IPS-18c (cell line): Measurements from ENCODE around the gene GALR1.

Experiments used
- H3K4me3 ChIP-seq: 2 replicates; pipeline ENCODE4 v1.7.0; 2013; ENCODE audit warnings: low read depth, mild to moderate bottlenecking, low read length, moderate library complexity; ENCODE audit not compliant: insufficient read depth
- H3K9me3 ChIP-seq: one replicate; pipeline ENCODE4 v1.6.1; 2013; ENCODE audit warnings: mild to moderate bottlenecking, low read length, moderate library complexity; ENCODE audit not compliant: control insufficient read depth, insufficient read depth

Gene GALR1, protein sequence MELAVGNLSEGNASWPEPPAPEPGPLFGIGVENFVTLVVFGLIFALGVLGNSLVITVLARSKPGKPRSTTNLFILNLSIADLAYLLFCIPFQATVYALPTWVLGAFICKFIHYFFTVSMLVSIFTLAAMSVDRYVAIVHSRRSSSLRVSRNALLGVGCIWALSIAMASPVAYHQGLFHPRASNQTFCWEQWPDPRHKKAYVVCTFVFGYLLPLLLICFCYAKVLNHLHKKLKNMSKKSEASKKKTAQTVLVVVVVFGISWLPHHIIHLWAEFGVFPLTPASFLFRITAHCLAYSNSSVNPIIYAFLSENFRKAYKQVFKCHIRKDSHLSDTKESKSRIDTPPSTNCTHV

DNA sequence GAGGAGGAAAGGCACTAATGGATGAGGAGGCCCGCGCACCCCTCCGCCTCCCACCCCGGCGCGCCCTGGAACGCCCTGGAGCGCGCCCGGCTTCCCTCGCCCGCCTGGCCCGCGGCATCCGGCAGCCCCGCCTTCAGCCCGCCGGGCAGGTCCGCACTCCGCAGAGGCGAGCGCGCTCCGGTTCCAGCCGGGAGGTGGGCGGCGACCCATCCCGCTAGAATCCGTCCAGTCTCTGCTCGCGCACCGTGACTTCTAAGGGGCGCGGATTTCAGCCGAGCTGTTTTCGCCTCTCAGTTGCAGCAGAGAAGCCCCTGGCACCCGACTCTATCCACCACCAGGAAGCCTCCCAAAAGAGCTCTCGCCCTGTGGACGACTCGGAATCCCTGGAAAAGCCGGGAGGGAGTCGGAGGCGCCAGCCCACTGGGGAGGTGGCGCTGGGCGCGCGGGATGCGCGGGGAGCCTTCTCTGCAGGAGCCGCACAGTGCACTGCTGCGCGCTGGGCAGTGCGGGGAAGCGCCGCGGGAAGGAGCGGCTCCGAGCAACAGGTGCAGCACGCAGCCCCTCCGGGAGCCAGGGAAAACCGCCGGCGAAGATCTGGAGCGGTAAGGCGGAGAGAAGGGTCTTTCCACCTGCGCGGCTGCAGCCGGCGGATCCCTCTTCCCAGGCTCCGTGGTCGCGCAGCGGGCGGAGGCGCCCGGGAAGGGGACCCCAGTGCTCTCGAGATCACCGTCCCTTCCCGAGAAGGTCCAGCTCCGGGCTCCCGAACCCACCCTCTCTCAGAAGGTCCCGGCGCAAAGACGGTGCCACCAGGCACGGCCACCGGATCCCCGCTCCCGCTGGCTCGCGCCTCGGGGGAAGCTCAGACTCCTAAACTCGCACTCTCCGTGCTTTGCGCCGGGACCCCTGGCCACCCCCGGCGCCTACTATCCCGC is at the start of gene GALR1:
TSS of gene GALR1 (plus strand) at position 280 of the 932 bp plus-strand sequence. CDS start 701 bp downstream, outside the sequence.
- Histone ChIP-seq H3K9me3 (peaks cover 5% of the 10 kb centered on the region), H3K4me3 (peak within 1 kb of the TSS; percentile 63)

DNA sequence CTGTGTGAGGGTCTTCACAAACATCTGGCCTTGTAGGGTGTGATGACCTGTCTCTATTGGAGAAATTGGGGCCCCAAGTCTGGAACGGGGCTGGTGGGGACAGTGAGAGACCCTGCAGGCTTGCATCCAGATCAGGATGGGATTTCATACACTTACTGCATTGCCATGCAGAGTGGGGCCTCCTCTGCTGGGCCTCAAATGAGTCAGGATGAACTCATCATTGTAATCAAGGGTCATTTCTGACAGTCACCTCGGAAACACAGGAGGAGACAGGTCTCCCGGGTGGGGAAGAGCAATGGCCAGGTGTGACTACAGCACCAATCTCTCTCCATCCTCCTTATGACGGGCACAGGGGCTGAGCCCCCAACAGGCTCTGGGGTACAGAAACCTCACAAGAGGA is 48.1 kb upstream of the GALR1 start:
- H3K9me3 ChIP-seq = no peaks in the 10 kb centered on the region

DNA sequence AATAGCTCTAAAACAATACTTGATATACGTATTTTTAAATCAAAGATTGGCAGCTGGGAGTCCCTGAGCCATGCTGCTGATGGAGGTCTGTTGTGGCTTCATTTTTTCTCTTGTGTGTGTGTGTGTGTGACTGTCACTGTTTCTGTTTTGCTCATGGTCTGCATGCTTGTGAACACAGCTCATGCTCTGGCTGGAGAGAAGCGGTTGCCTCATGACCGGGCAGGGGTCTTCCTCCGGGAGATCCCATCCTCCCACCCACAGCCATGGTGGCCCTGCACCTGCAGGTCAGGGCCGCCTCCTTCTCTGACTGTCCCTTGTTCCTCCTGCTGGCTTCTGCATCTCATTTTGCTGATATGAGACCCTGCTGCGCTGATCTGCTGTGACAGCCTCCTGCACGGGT is 47.3 kb upstream of the GALR1 start:
- H3K4me3 ChIP-seq = no peak overlapping the region

More for the DNA sequence above, 48.1 kb upstream of the GALR1 start:
- no peak overlapping the region for H3K4me3 ChIP-seq

DNA sequence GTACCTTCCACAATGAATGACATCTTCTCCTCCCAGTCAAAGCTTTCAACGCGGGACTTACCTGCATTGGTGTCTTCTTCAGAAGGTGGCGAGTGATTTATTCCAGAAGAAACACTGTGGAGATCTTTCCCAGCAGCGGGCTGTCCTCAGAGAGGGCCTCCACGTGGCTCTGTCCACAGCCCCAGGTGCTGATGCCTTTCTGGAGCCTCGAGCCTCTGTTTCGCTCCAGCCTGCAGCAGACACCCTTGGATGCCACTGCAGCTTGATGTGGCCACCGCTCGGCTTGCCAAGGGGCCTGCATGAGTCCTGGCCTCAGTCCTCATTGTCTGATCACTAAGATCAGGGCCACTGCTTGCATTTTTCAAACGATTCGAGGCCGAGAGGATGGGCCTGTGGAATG is 46.6 kb upstream of the GALR1 start:
- H3K9me3 ChIP-seq = no peaks in the 10 kb centered on the region

More for the DNA sequence above, 47.3 kb upstream of the GALR1 start:
- no peaks in the 10 kb centered on the region for H3K9me3 ChIP-seq

DNA sequence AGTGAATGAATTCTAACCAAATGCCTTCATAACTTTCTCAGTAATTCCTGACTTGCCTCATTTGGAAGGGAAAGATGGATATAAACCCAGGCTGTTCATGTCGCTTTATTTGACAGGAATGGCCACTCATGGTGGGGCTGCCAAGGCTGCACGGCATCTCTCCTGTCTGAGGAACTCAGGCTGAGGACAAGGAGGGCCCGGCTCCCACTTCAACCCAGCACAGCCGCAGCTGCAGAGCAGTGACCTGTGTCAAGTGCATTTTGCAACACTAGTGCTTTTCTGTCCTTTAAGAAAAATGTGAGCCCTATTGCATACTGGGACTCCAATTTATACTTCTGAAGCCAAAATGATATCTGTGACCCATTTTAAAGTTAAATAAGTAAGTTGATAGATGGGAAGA is 45.8 kb upstream of the GALR1 start:
- Histone ChIP-seq H3K4me3 (no peak overlapping the region), H3K9me3 (no peaks in the 10 kb centered on the region)

More for the DNA sequence above, 46.6 kb upstream of the GALR1 start:
- H3K4me3 ChIP-seq = no peak overlapping the region

DNA sequence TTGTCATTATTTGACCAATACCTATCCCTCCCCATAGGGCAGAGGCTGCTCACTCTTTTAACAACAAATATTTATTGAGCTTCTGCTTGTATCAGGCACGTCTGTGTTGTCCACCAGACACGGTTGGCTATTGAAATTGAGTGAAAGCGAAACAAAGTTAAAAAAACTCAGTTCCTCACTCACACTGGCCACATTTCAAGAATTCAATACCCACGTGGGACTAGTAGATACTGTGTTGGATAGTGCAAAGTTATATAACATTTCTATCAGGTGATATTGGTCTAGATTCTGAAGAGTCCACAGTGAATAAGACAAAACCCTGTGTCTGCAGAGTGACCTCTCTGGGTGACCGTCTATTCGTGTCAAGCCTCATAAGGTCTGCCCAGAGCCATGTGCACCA is 43.9 kb upstream of the GALR1 start:
- no peaks in the 10 kb centered on the region for H3K9me3 ChIP-seq
- H3K4me3 ChIP-seq = no peak overlapping the region

DNA sequence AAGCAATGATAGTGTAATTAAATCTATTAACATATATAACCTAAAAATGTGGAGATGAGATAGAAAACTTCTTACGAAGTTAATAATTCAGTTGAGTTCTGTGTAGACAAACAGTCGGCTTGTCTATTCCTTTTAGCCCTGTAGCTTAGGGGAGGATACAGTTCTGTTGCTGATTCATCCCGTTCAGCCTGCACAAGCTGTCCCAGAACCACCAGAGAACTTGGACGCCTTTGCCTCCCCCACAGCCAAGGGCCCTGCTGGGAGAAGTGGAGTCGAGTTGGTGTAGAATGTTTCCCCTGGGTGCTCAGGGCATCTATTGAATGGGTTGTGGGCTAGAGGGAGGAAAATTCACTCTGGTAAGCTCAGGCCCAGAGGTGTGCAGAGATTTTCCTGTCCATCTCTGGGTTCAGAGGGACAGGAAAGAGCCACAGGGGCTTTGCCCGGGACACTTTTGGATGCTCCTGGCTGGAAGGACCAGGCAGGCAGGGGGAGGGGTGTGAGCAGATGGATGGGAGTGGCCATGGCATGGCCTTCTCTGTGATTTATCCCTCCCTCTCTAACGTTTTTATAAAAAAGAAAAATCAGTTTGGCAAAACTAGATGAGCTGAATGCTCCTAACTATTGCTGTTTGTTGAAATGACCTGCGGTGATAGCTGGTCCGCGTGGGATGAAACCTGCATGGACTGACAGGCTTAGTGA is 42.8 kb upstream of the GALR1 start:
- Histone ChIP-seq H3K4me3 (no peak overlapping the region), H3K9me3 (no peaks in the 10 kb centered on the region)

DNA sequence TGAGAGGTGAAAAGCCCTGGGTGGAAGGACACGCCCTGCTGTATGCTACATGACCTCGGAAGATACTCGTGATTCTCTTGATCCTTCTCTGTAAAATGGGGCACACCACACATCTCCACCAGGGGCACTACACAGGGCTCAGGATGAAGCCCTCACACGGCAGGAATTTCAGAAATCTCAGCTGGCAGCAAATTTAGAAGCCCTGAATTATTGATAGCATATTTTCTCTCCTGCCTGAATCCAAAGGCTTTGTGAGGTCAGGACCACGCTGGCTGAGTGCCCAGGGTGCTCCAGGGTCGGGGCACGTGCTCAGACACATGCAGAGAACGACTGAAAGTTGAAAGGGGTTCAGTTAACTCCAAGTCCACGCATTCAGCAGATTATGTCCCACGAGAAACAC is 42.1 kb upstream of the GALR1 start:
- Histone ChIP-seq H3K4me3 (no peak overlapping the region), H3K9me3 (no peaks in the 10 kb centered on the region)

DNA sequence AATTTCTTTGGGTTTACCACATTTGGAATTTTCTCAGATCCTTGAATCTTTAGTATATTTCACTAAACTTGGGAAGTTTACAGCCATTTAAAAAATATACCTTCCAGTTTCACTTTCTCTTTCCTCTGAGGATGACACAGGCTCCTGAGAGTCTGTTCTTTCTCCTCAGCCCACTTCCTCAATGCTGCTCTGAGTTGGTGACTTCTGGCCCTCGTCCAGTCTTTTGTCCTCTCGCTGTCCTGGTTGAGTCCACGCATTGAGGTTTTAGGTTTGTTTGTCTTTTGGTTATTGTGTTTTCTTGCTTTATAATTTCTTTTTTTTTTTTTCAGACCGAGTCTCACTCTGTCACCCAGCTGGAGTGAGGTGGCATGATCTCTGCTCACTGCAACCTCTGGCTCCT is 40.7 kb upstream of the GALR1 start:
- Histone ChIP-seq H3K4me3 (no peak overlapping the region), H3K9me3 (no peaks in the 10 kb centered on the region)

DNA sequence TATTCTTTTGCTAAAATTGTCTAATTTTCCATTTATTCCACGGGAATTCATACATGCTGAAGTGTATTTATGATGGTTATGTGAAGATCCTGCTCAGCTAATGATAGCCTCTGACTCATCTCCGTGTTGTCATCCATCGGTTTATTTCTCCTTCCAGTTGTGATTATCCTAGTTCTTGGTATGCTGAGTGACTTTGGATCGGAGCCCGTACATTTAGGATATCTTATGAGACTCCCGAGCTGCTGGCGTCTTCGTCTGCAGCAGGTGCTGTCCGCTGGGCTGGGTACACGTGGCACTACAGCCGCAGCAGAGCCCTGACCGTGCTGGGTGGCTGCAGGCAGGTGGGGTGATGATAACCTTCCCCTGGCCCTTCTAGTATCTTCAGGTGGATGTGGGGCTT is 40.1 kb upstream of the GALR1 start:
- no peaks in the 10 kb centered on the region for H3K9me3 ChIP-seq
- no peak overlapping the region for H3K4me3 ChIP-seq

DNA sequence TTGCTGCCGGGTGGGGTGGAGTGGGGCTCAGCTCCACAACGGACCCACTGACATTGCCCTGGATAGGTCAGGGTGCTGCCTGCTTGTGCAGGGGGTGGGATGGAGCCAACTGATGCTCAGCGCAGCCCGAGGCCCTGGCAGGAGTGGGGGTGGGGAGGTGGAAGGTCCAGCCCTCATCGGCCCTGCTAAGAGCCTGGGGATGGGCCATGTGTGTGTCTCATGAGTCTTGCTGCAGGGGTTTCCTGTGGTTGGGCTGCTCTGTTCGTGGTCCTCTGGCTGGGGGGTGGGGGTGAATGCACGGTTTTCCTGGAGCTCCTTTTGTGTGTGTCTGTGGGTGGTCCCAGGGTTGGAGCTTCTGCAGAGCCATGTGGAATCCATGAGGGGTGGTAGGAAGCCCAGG is 39.4 kb upstream of the GALR1 start:
- Histone ChIP-seq H3K9me3 (no peaks in the 10 kb centered on the region), H3K4me3 (no peak overlapping the region)

DNA sequence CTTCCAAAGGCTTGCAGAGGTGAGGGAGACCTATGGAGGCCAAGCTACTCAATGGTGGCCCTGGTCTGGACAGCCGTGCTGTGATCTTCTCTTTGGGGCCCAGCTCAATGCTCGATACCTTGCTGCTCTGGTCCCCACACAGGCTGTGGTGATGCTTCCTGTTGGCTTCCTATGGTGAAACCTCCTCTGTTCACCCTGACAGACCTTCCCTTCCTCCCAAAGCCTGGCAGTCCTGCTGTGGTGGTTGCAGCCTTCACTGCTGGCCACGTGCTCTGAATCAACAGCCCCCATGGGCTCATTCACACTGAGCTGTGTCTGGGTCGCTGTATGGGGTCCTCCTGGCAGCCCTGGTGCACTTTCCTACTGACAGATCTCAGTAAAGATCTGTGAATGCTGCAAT is 31.0 kb upstream of the GALR1 start:
- H3K4me3 ChIP-seq = no peak overlapping the region

DNA sequence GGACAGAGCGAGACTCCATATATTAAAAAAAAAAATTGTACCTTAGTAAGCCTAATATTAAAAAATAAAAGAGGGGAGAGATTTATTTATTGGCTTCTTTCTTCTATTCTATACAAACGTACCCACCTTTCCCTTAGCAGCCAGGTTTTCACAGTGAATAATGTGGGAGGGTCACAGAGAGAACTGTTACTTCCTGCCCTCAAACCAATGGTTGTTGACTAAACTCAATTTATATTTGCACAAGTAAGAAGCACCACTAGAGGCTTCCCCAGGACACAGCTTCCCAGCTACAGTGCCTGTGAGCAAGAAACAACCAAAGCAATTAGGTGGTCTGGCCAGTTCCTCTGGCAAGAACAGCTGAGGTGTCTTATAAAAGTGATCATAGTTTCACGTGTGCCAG is 28.9 kb upstream of the GALR1 start:
- H3K9me3 ChIP-seq = no peaks in the 10 kb centered on the region
- H3K4me3 ChIP-seq = no peak overlapping the region

More for the DNA sequence above, 31.0 kb upstream of the GALR1 start:
- H3K9me3 ChIP-seq = no peaks in the 10 kb centered on the region

DNA sequence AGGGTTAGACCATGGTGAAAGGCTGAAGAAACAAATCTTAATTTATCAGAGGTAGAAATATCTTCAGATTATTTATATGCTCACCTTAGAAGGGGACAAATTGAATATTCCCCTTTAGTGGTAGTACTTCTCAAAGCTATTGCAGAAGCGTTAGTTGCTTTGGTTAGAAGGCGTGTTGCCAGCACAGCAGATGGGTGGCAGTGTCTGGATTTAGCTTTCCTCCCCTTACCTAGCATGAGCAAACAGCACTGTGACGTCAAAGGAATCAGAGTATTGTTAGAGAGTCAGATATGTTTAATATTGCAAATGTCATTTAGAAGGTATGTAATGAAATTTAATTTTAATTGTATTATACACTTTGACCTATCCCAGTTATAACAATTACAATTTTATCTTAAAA is 27.2 kb upstream of the GALR1 start:
- Histone ChIP-seq H3K4me3 (no peak overlapping the region), H3K9me3 (no peaks in the 10 kb centered on the region)

DNA sequence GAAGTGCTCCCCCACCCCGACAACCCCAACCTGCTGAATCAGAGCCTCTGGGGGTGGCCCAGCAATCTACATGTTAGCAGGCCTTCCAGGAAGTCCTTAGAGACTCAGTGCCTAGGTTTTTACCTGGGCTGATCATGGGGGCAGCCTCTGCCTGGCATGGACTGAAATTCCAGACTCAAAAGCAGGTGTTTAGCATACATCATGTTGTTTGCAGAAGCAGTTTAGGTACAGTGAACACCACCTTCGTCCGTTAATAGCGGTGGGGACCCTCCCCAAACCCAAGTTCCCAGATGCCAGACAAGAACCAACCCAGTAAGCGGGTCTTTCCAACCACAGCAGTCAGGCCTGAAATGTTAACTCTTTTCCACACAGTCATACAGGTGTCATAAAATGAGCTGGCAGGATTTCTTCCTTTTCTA is 26.4 kb upstream of the GALR1 start:
- Histone ChIP-seq H3K4me3 (no peak overlapping the region), H3K9me3 (no peaks in the 10 kb centered on the region)

DNA sequence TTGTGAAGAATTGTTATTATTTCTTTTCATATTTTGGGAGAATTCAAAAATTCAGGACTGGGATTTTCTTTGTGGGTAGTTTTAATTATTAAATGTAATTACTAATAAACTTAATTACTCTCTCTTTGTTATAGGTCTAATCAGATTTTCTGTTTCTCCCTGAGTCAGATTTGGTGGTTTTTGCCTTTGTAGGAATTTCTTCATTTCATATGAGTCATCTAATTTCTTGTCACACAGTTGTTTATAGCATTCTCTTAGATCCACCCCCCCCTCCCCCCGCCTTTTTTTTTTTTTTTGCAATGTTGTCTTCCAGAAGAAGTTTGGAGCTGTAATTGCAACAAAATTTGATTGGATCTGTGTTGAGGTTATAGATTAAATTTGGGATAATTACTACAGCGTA is 26.0 kb upstream of the GALR1 start:
- Histone ChIP-seq H3K4me3 (no peak overlapping the region), H3K9me3 (no peaks in the 10 kb centered on the region)

DNA sequence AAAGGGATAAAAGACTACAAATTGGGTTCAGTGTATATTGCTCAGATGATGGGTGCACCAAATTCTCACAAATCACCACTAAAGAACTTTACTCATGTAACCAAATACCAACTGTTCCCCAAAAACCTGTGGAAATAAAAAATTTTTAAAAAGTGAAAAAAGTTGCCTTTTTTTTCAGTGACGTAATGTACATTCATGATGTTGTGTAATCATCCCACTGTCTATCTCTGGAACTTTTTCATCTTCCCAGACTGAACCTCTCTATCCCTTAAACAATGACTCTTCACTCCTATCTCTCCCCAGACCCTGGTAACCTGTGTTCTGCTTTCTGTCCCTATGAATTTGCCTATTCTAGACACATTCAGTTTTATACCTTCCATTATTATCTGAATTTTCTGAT is 19.0 kb upstream of the GALR1 start:
- peaks cover 2% of the 10 kb centered on the region for H3K9me3 ChIP-seq
- H3K4me3 ChIP-seq = no peak overlapping the region
